Endothelial cell of umbilical vein (primary cell): ENCODE data around the gene ATP6V1A. TPM values are rescaled to one million over a fixed set of nuclear protein-coding genes. Genes with fewer than 3 reads are reported as not detected.

Source experiments
- BruUV-seq: library from RNA; stranded (reverse); fragments of 400-500 nt; replicated peaks from 2 replicates; lab custom pipeline; 2021; lab: Mats Ljungman, UMichigan
- CTCF ChIA-PET: fragments of 300-600, 350-600 bp; sonication (Branson Sonifier 250); formaldehyde crosslinking; loops from one replicate; lab custom pipeline; 2021; ENCODE audit warnings: antibody characterized with exemption, inconsistent platforms; lab: Charles Lee
- POLR2A ChIA-PET: fragments of 300-600, 350-600 bp; sonication (Branson Sonifier 250); formaldehyde crosslinking; loops from one replicate; lab custom pipeline; 2021; ENCODE audit warnings: antibody characterized with exemption, inconsistent platforms; lab: Charles Lee
- DNase-seq: peaks from one replicate; pipeline ENCODE4 v3.0.0-alpha.2; 2011; ENCODE audit warnings: low read depth, low spot score
- FAIRE-seq: peaks from 2 replicates; lab custom pipeline; 2011; peaks lifted over from hg19 to GRCh38; lab: Jason Lieb, UNC
- H2AFZ ChIP-seq: 2 replicates; pipeline ENCODE4 v1.6.0; 2012; ENCODE audit warnings: low read depth, low read length, control low read depth, inconsistent platforms
- H3K27ac ChIP-seq: 2 replicates; pipeline ENCODE4 v1.5.1; 2011; ENCODE audit warnings: low read depth, mild to moderate bottlenecking, control low read depth, low read length, moderate library complexity; ENCODE audit not compliant: insufficient read depth
- H3K27me3 ChIP-seq, 2 experiments: 2 replicates each; pipeline versions ENCODE4 v1.6.0 to v1.6.1; 2011; ENCODE audit warnings: low read length in 2 of 2, mixed read lengths in 1 of 2; ENCODE audit not compliant: control insufficient read depth in 2 of 2, insufficient read depth in 2 of 2
- H3K36me3 ChIP-seq, 2 experiments: 2 replicates in 1 of 2; 3 replicates in 1 of 2; pipeline ENCODE4 v1.5.1; 2011; ENCODE audit warnings: low read length in 2 of 2, mild to moderate bottlenecking in 1 of 2, moderate library complexity in 1 of 2; ENCODE audit not compliant: control insufficient read depth in 2 of 2, insufficient read depth in 2 of 2; ENCODE audit errors: extremely low read depth in 1 of 2
- H3K4me1 ChIP-seq: 3 replicates; pipeline ENCODE4 v1.5.1; 2011; ENCODE audit warnings: mild to moderate bottlenecking, low read length; ENCODE audit not compliant: control insufficient read depth, insufficient read depth; ENCODE audit errors: extremely low read depth
- H3K4me2 ChIP-seq: 2 replicates; pipeline ENCODE4 v1.6.1; 2011; ENCODE audit warnings: low read length, control low read depth, mixed read lengths; ENCODE audit not compliant: insufficient read depth
- H3K4me3 ChIP-seq, 3 experiments: fragments of 200-600 bp in 1 of 3; sonication (generic), shearing (Covaris generic) in 1 of 3; replicated peaks in 1 of 3; 2 replicates each; pipeline ENCODE4 v1.5.1; 2011 to 2016; ENCODE audit warnings: control low read depth in 3 of 3, low read length in 3 of 3, mild to moderate bottlenecking in 2 of 3, inconsistent platforms in 1 of 3, low read depth in 1 of 3, moderate library complexity in 1 of 3; ENCODE audit not compliant: insufficient read depth in 1 of 3
- H3K79me2 ChIP-seq: 2 replicates; pipeline ENCODE4 v1.6.0; 2012; ENCODE audit warnings: low read length, inconsistent platforms; ENCODE audit not compliant: control insufficient read depth, insufficient read depth
- H3K9ac ChIP-seq: replicated peaks from 2 replicates; pipeline ENCODE3; 2011; ENCODE audit warnings: low read length, control low read depth; ENCODE audit not compliant: insufficient read depth; ENCODE audit errors: extremely low read depth
- H3K9me1 ChIP-seq: replicated peaks from 3 replicates; pipeline ENCODE4 v1.6.0; 2011; ENCODE audit warnings: mild to moderate bottlenecking, low read length; ENCODE audit not compliant: control insufficient read depth, insufficient read depth; ENCODE audit errors: extremely low read depth
- H3K9me3 ChIP-seq: replicated peaks from 2 replicates; pipeline ENCODE4 v1.5.1; 2012; ENCODE audit warnings: low read length, inconsistent platforms; ENCODE audit not compliant: control insufficient read depth, insufficient read depth
- H4K20me1 ChIP-seq: replicated peaks from 2 replicates; pipeline ENCODE3; 2011; ENCODE audit warnings: mild to moderate bottlenecking, low read length; ENCODE audit not compliant: control insufficient read depth, insufficient read depth; ENCODE audit errors: extremely low read depth
- CTCF ChIP-seq, 2 donors: IDR thresholded peaks; 1 replicate in 1 of 2; 2 replicates in 1 of 2; pipeline ENCODE4 v1.5.1; 2011; ENCODE audit warnings: low read length in 2 of 2, mild to moderate bottlenecking in 2 of 2, moderate library complexity in 2 of 2, control low read depth in 1 of 2, inconsistent platforms in 1 of 2, low read depth in 1 of 2; ENCODE audit not compliant: insufficient read depth in 1 of 2; ENCODE audit errors: extremely low read depth in 1 of 2
- EZH2 ChIP-seq: IDR thresholded peaks from 2 replicates; pipeline ENCODE4 v1.6.1; 2012; ENCODE audit warnings: borderline replicate concordance, low read depth, mild to moderate bottlenecking, moderate library complexity, low read length, inconsistent platforms; ENCODE audit not compliant: severe bottlenecking
- FOS ChIP-seq: IDR thresholded peaks from 2 replicates; pipeline ENCODE4 v1.6.1; 2011; ENCODE audit warnings: mild to moderate bottlenecking, low read length, moderate library complexity, borderline replicate concordance; ENCODE audit not compliant: insufficient read depth
- GATA2 ChIP-seq: IDR thresholded peaks from 2 replicates; pipeline ENCODE4 v1.7.0; 2011; ENCODE audit warnings: low read depth, mild to moderate bottlenecking, moderate library complexity, mixed read lengths, low read length; ENCODE audit not compliant: insufficient read length, insufficient read depth
- JUN ChIP-seq: IDR thresholded peaks from 2 replicates; pipeline ENCODE4 v1.6.1; 2011; ENCODE audit warnings: borderline replicate concordance, low read depth; ENCODE audit not compliant: insufficient read length, insufficient read depth
- MAX ChIP-seq: IDR thresholded peaks from 2 replicates; pipeline ENCODE4 v1.6.1; 2011; ENCODE audit not compliant: insufficient read depth, insufficient read length
- MYC ChIP-seq: IDR thresholded peaks from one replicate; pipeline ENCODE4 v1.6.1; 2011; ENCODE audit warnings: mild to moderate bottlenecking, low read depth, low read length
- POLR2A ChIP-seq: IDR thresholded peaks from 2 replicates; pipeline ENCODE4 v1.6.1; 2012; ENCODE audit warnings: low read depth, mild to moderate bottlenecking, control low read depth, low read length
- POLR2AphosphoS5 ChIP-seq: IDR thresholded peaks from 2 replicates; pipeline ENCODE4 v1.6.1; 2012; ENCODE audit warnings: low read depth, mild to moderate bottlenecking, control low read depth, low read length, moderate library complexity; ENCODE audit not compliant: insufficient read depth
- dilution Hi-C: fragments of 300-500 bp; cut with MboI; formaldehyde crosslinking; loops from one replicate; pipeline ENCODE4 v1.15.0; 2019; ENCODE audit warnings: low sequenced_read_pairs; ENCODE audit not compliant: extremely low pct_ligation_motif_present
- intact Hi-C: fragments of 100-400 bp; cut with micrococcal nuclease; formaldehyde crosslinking; loops from one replicate; pipeline ENCODE4 v1.10.0; 2022
- polyA plus RNA-seq, 4 experiments: library from polyadenylated mRNA; depleted of rRNA in 3 of 4; stranded (reverse) in 3 of 4; unstranded in 1 of 4; fragments of >200 nt; gene quantifications; 2 replicates each; pipeline versions ENCODE4 v1.2.1 to v1.2.3, GENCODE V29; 2011 to 2012; ENCODE audit warnings: missing spikeins in 1 of 4
- total RNA-seq: library from RNA; stranded (reverse); gene quantifications from 2 replicates; pipeline ENCODE4 v1.2.3, GENCODE V29; 2021

The ATP6V1A gene
- total and polyA plus RNA-seq, 2 donors (not counting 3 experiments of a cell fraction or from before 2014, with no cell fraction given): 20.9 to 96.9 TPM

- no peak overlapping the region for H3K4me2 ChIP-seq
- H4K20me1 ChIP-seq: no peaks in the 10 kb centered on the region
- ChIA-PET CTCF (no interaction called here), POLR2A (no interaction called here)
- FAIRE-seq (no peak), DNase-seq (no peak)
- H3K4me3 ChIP-seq: no peak overlapping the region
- H3K27ac ChIP-seq: no peak overlapping the region
- H3K4me1 ChIP-seq: no peaks in the 10 kb centered on the region
- peaks cover 0 to 4% of the 10 kb centered on the region in 2 experiments for H3K36me3 ChIP-seq
- intact Hi-C loops (no loop called here), dilution Hi-C loops (no loop called here)
- H3K9me3 ChIP-seq: no peaks in the 10 kb centered on the region
- BruUV-seq: no TSS peak
- TF ChIP-seq POLR2A (no peak), POLR2AphosphoS5 (no peak), MYC (no peak), MAX (no peak), GATA2 (no peak), JUN (no peak), FOS (no peak), EZH2 (no peak), CTCF (IDR thresholded peaks at IDR 0.05; ENCODE audit: extremely low read depth in 1 of 2, insufficient read depth in 1 of 2, low read depth in 1 of 2, low read length in 2 of 2) (no peak)
- H3K9ac ChIP-seq: no peak overlapping the region
- no peak overlapping the region for H2AFZ ChIP-seq
- no peaks in the 10 kb centered on the region for H3K79me2 ChIP-seq
- peaks cover 0 to 4% of the 10 kb centered on the region in 2 experiments for H3K27me3 ChIP-seq
- H3K9me1 ChIP-seq: no peaks in the 10 kb centered on the region
These were observed 32.1 kb upstream of the ATP6V1A start for GRCh38 chr3:113714702-113715101.
